H1 (cell line): ENCODE measurements around the gene DNAH10. TPM values are rescaled to one million over a fixed set of nuclear protein-coding genes. Genes with fewer than 3 reads are reported as not detected.

Source experiments
- BCL11A ChIP-seq, 2 experiments: IDR thresholded peaks; one replicate each; pipeline ENCODE4 v1.6.1; 2011; ENCODE audit warnings: low read depth in 2 of 2, low read length in 2 of 2, mild to moderate bottlenecking in 2 of 2
- RXRA ChIP-seq: IDR thresholded peaks from 2 replicates; pipeline ENCODE4 v1.6.1; 2011; ENCODE audit warnings: low read depth, mild to moderate bottlenecking, low read length, moderate library complexity; ENCODE audit not compliant: insufficient read depth
- polyA plus RNA-seq, 7 experiments: library from polyadenylated mRNA; depleted of rRNA in 3 of 7; stranded (reverse) in 5 of 7; unstranded in 2 of 7; fragments of >200 nt in 5 of 7; fragments of 200-250 nt in 2 of 7; gene quantifications; 1 replicate in 5 of 7; 2 replicates in 1 of 7; 4 replicates in 1 of 7; pipeline versions ENCODE4 v1.2.1 to v1.2.3, GENCODE V29; 2011 to 2013; ENCODE audit warnings: missing spikeins in 2 of 7, mixed read lengths in 2 of 7
- total RNA-seq: library from RNA; stranded (reverse); fragmentation: NEBNext Ultra II Directional; extraction: Animal tissue kit (Norgen Biotek cat#: 25700); gene quantifications from 2 replicates; pipeline ENCODE4 v1.2.1, GENCODE V29; 2021

The DNAH10 gene
- total and polyA plus RNA-seq, 2 of the 8 experiments (the other 6 are each of a cell fraction or from before 2014, with no cell fraction given): 0.02 to 0.24 TPM

- no peak for TF ChIP-seq BCL11A (IDR thresholded peaks at IDR 0.05; ENCODE audit: low read depth in 2 of 2, low read length in 2 of 2)
- TF ChIP-seq RXRA: no peak
These were observed 131.2 kb downstream of the DNAH10 start (continued) for GRCh38 chr12:123893276-123893675.
